ENCODE measurements around the gene FUT7. TPM values are rescaled to one million over a fixed set of nuclear protein-coding genes. Genes with fewer than 3 reads are reported as not detected.

Gene FUT7
- total and polyA plus RNA-seq, 2 of the 13 experiments (the other 11 are each of a cell fraction or from before 2014, with no cell fraction given): 0.05 TPM; not detected in 1

DNA sequence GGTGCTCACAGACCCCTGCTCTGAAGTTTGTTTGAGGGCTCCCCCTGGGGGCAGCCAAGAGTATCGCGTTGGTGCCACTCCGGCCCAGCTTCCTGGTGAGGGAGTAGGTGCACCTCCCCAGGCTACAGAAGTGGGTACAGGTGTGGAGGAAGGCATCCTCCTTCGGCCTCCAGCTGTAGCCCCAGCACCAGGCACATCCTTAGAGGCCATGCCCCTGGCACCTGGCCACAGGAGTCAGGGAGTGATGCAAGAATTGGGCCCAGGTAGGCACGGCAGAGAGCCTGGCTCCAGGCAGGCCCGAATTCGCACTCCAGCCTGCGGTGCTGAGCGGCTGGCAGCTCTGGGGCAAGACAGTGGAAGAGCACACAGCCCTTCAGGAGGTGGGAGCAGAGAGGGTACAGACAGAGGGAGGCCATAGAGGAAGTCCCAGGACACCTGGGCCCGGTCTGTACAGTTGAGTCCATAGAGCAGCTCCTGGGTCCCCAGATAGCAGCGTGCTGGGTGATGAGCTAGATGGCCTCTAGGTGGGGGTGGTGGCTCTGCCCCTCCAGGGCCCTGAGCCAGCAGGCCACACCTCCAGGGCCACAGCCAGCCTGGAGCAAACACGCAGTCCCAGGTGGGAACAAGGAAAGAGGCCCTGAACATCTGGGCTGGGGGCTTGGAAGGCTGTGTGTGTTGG, 36.1 kb upstream of the FUT7 start (continued):
- TF ChIP-seq, protein P1, sequence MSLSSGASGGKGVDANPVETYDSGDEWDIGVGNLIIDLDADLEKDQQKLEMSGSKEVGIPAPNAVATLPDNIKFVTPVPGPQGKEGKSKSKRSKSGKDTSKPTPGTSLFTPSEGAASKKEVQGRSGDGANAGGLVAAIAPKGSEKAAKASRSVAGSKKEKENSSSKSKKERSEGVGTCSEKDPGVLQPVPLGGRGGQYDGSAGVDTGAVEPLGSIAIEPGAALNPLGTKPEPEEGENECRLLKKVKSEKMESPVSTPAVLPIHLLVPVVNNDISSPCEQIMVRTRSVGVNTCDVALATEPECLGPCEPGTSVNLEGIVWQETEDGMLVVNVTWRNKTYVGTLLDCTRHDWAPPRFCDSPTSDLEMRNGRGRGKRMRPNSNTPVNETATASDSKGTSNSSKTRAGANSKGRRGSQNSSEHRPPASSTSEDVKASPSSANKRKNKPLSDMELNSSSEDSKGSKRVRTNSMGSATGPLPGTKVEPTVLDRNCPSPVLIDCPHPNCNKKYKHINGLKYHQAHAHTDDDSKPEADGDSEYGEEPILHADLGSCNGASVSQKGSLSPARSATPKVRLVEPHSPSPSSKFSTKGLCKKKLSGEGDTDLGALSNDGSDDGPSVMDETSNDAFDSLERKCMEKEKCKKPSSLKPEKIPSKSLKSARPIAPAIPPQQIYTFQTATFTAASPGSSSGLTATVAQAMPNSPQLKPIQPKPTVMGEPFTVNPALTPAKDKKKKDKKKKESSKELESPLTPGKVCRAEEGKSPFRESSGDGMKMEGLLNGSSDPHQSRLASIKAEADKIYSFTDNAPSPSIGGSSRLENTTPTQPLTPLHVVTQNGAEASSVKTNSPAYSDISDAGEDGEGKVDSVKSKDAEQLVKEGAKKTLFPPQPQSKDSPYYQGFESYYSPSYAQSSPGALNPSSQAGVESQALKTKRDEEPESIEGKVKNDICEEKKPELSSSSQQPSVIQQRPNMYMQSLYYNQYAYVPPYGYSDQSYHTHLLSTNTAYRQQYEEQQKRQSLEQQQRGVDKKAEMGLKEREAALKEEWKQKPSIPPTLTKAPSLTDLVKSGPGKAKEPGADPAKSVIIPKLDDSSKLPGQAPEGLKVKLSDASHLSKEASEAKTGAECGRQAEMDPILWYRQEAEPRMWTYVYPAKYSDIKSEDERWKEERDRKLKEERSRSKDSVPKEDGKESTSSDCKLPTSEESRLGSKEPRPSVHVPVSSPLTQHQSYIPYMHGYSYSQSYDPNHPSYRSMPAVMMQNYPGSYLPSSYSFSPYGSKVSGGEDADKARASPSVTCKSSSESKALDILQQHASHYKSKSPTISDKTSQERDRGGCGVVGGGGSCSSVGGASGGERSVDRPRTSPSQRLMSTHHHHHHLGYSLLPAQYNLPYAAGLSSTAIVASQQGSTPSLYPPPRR (CRISPR knock-in tag; IDR thresholded peaks at IDR 0.05; ENCODE audit: borderline replicate concordance): no peak
- TF ChIP-seq, protein P2, sequence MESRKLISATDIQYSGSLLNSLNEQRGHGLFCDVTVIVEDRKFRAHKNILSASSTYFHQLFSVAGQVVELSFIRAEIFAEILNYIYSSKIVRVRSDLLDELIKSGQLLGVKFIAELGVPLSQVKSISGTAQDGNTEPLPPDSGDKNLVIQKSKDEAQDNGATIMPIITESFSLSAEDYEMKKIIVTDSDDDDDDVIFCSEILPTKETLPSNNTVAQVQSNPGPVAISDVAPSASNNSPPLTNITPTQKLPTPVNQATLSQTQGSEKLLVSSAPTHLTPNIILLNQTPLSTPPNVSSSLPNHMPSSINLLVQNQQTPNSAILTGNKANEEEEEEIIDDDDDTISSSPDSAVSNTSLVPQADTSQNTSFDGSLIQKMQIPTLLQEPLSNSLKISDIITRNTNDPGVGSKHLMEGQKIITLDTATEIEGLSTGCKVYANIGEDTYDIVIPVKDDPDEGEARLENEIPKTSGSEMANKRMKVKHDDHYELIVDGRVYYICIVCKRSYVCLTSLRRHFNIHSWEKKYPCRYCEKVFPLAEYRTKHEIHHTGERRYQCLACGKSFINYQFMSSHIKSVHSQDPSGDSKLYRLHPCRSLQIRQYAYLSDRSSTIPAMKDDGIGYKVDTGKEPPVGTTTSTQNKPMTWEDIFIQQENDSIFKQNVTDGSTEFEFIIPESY (CRISPR knock-in tag; IDR thresholded peaks at IDR 0.05): peak; percentile 14; the same call in 1 of the 2 replicates
- TF ChIP-seq MED8 (CRISPR knock-in tag; IDR thresholded peaks at IDR 0.05; ENCODE audit: insufficient replicate concordance) (no peak), PHF5A (CRISPR knock-in tag; IDR thresholded peaks at IDR 0.05; ENCODE audit: low read depth, unreplicated experiment) (no peak), ZNF557 (CRISPR knock-in tag; IDR thresholded peaks at IDR 0.05) (0 out of 2 replicates have a peak, but pooled peaks have one; percentile 47), KLF15 (CRISPR knock-in tag; IDR thresholded peaks at IDR 0.05; ENCODE audit: borderline replicate concordance) (no peak; the same call in 1 of the 2 replicates), ELF1 (CRISPR knock-in tag; IDR thresholded peaks at IDR 0.05) (peak; percentile 49; the same call in 1 of the 2 replicates), U2AF1 (optimal IDR thresholded peaks at IDR 0.05; ENCODE audit: low read depth, low read length) (no peak), ZNF792 (CRISPR knock-in tag; IDR thresholded peaks at IDR 0.05) (0 out of 2 replicates have a peak, but pooled peaks have one; percentile 30), ZMYM4 (CRISPR knock-in tag; IDR thresholded peaks at IDR 0.05) (peak; percentile 37; the same call in 1 of the 2 replicates), ASH2L (IDR thresholded peaks at IDR 0.05; ENCODE audit: insufficient read length, low read depth, low read length) (no peak)
- TF ChIP-seq, protein P3, sequence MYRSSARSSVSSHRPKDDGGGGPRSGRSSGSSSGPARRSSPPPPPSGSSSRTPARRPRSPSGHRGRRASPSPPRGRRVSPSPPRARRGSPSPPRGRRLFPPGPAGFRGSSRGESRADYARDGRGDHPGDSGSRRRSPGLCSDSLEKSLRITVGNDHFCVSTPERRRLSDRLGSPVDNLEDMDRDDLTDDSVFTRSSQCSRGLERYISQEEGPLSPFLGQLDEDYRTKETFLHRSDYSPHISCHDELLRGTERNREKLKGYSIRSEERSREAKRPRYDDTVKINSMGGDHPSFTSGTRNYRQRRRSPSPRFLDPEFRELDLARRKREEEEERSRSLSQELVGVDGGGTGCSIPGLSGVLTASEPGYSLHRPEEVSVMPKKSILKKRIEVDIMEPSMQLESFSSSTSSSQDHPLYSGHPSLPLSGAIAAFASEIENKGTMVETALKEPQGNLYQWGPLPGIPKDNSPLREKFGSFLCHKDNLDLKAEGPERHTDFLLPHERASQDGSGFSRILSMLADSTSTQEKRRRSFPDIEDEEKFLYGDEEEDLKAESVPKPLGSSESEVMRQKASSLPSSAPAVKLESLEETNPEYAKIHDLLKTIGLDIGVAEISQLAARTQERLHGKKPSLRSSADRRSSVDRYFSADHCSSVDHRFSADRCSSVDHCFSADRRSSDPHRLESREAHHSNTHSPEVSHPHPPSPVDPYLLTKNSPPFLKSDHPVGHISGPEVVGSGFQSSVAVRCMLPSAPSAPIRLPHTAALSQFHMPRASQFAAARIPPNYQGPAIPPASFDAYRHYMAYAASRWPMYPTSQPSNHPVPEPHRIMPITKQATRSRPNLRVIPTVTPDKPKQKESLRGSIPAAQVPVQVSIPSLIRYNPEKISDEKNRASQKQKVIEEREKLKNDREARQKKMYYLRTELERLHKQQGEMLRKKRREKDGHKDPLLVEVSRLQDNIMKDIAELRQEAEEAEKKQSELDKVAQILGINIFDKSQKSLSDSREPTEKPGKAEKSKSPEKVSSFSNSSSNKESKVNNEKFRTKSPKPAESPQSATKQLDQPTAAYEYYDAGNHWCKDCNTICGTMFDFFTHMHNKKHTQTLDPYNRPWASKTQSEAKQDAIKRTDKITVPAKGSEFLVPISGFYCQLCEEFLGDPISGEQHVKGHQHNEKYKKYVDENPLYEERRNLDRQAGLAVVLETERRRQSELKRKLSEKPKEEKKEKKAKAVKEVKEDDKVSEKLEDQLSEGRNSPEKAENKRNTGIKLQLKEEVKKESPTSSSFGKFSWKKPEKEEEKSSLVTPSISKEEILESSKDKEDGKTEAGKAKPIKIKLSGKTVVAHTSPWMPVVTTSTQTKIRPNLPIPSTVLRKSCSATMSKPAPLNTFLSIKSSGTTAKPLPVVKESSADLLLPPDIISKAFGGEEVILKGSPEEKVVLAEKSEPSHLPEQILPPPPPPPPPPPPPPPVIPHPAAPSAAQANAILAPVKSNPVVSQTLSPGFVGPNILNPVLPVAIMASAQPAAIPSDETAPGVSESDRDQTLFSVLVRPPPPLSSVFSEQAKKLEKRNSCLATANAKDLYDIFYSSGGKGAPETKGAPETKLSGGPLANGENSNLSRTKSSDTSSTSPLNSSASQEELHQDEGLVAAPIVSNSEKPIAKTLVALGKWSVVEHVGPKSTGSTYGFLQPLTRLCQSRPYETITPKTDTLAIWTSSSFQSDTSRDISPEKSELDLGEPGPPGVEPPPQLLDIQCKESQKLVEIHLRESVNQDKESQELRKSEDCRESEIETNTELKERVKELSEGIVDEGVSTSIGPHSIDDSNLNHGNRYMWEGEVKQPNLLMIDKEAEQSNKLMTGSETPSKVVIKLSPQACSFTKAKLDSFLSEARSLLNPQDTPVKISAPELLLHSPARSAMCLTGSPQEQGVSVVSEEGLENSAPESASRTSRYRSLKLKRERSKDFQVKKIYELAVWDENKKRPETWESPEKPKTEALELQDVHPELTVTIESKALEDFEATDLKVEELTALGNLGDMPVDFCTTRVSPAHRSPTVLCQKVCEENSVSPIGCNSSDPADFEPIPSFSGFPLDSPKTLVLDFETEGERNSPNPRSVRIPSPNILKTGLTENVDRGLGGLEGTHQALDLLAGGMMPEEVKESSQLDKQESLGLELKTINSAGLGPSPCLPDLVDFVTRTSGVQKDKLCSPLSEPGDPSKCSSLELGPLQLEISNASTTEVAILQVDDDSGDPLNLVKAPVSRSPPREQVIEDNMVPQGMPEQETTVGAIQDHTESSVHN (CRISPR knock-in tag; IDR thresholded peaks at IDR 0.05): no peak
